ENCODE data around the gene TRIM13.
"Not testable (repeated sequence)": the region's sequence is repeated elsewhere in the genome, so short reads cannot be mapped to it uniquely, and the experiment has no call there.

TRIM13 gene

DNA sequence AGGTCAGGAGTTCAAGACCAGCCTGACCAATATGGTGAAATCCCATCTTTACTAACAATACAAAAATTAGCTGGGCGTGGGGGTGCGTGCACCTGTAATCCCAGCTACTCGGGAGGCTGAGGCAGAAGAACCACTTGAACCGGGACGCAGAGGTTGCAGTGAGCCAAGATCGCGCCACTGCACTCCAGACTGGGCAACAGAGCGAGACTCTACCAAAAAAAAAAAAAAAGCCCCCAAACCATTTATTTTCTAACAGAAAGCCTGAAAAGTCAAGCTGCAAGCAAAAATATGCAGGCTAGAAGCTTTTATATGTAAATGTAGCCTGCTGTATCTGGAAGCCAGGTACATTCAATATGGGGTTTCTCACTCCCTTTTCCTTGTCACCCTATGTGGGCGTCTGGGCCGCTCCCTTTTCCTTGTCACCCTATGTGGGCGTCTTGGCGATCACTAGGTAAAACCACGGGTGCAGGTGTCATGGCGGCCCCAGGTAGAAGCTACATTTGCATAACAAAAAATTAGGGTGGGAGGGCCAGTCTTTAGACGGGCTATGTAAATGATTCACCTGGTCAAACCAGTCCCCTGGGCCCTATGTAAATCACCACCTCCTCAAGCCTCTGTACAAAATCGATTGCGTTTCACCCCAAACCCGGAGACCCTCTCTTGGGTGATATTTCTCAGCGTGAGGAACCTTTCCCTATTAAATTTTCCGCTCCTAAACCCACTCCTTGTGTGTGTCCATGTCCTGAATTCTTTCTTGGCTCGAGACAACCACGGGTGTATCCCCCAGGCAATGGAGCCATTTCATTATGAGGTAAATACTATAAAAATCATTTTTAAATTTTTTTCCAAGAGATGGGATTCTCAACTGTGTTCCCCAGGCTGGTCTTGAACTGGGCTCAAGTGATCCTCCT is 2.1 kb downstream of the TRIM13 start:
- DNase-seq: no peak

DNA sequence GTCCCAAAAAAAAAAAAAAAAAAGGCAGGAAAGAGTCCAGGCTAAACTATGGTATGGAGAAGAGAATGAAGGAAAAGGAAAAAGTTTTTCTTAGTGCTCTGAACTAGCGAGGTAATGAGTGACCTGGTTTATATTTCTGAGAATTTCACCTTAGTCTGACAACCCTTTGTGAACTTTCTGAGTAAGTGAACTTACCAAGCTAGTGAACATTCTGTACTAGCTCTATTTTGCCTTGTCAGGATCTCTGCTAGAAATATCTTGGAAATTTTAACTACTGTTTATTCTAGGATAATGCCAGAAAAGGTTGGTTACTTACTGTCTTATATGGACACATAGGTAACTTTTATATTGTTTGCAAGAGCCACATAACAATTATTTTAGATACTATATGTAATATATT is 4.4 kb downstream of the TRIM13 start:
- no peak for DNase-seq

DNA sequence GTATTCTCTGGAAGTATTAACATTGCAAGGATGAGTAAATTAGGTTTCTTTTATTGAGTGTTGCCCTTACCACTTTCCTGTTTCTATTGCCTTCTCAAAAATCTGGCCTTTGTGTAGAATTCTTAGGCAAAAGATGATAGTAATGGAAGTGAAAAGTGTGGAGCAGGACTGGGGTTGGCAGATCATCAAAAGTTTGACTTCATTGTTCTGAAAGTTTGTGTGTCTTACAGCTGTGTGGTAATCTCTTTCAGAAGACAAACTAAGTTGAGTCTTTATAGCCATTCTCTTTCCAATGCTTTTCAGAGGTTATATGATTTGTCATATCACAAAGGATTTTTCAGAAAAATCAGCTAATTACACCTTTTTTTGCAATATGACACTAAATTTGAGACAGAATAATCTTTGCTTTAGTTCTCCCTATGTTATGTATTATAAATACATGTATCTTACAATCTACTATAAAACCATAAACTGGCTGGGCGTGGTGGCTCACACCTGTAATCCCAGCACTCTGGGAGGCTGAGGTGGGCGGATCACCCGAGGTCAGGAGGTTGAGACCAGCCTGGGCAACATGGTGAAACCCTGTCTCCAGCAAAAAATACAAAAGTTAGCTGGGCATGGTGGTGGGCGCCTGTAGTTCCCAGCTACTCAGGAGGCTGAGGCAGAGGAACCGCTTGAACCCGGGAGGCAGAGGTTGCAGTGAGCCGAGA is 9.7 kb downstream of the TRIM13 start:
- DNase-seq: no peak

DNA sequence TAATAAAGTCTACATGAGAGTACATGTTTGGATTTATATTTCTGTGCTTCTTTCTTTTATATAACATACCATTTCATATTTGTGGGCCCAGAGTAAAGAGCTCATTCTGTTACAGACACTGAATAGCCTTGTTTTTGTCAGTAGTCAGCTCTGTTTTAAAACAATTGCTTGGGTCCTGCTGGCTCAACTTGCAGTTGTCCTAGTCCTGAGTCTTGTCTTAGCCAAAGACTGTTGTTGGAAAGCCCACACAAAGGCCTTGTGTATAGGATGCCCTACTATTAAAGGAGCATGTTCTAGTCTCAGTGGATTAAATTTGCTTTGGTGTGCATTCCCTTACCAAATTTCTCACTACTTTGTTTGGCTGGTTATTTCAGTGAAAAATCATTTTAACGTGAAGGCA is 14.6 kb downstream of the TRIM13 start:
- no peak for DNase-seq

DNA sequence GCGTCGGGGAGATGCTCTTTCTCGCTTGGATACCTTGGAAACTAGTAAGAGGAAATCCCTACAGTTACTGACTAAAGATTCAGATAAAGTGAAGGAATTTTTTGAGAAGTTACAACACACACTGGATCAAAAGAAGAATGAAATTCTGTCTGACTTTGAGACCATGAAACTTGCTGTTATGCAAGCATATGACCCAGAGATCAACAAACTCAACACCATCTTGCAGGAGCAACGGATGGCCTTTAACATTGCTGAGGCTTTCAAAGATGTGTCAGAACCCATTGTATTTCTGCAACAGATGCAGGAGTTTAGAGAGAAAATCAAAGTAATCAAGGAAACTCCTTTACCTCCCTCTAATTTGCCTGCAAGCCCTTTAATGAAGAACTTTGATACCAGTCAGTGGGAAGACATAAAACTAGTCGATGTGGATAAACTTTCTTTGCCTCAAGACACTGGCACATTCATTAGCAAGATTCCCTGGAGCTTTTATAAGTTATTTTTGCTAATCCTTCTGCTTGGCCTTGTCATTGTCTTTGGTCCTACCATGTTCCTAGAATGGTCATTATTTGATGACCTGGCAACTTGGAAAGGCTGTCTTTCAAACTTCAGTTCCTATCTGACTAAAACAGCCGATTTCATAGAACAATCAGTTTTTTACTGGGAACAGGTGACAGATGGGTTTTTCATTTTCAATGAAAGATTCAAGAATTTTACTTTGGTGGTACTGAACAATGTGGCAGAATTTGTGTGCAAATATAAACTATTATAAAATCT is 15.7 kb downstream of the TRIM13 start:
- DNase-seq: no peak

DNA sequence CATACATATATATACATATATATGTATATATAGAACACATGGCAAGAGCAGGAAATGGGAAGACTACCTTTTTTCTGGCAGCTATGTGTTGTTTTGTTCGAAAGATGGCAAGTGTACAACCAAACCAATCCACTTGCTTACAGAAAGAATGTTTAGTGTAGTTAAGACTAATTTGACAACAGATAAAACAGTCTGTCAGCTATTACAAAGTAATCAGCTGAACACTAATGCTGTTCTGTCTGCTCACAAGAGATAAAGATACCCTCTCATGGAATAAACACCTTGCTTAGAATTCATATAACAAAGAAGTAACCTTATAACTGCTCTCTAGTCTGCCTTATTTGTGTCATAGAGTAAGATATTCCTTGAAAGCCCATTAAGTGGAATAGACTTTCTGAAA is 17.5 kb downstream of the TRIM13 start:
- DNase-seq: no peak

DNA sequence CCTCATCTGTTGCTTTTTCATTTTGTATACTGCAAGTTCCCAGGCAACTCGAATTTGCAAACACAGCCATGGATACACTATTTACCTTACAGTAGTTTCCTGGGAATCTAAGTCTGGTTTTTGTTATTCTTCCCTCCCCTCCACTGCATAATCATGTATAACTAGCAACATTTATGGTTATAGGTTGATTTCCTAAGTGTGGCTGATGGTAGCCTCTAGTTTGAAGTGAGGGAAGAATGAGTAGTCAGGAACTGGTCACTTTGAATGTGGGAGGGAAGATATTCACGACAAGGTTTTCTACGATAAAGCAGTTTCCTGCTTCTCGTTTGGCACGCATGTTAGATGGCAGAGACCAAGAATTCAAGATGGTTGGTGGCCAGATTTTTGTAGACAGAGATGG is 18.4 kb downstream of the TRIM13 start, which contains the start of gene KCNRG:
Gene KCNRG (plus strand): TSS at position 187 of the 400 bp plus-strand sequence. CDS start 50 bp downstream, at position 237.
- DNase-seq: no peak

DNA sequence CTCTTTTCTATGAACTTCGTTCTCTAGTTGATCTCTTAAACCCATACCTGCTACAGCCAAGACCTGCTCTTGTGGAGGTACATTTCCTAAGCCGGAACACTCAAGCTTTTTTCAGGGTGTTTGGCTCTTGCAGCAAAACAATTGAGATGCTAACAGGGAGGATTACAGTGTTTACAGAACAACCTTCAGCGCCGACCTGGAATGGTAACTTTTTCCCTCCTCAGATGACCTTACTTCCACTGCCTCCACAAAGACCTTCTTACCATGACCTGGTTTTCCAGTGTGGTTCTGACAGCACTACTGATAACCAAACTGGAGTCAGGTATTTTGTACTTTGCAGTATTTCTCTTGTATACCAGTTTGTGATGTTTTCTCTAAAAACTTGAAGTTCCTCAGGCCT is 18.9 kb downstream of the TRIM13 start:
- no peak for DNase-seq

DNA sequence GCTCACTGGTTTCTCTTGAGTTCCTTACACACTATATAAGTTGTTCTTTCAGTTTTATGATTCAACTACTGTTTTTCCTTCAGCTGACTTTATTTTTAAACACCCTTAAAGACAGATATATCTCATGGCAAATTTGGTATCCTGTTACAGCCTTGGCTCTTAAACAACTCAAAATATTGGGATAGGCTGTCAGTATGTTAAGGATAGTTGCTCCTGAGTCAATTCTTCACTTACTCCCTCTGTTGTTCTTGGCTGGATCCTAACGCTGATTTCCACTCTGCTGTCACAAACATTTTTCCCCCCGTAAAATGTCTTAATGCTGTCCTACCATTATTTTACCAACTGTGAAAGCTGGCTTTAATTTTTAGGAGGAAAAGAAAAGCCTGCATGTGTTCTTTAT is 19.6 kb downstream of the TRIM13 start:
- no peak for DNase-seq

DNA sequence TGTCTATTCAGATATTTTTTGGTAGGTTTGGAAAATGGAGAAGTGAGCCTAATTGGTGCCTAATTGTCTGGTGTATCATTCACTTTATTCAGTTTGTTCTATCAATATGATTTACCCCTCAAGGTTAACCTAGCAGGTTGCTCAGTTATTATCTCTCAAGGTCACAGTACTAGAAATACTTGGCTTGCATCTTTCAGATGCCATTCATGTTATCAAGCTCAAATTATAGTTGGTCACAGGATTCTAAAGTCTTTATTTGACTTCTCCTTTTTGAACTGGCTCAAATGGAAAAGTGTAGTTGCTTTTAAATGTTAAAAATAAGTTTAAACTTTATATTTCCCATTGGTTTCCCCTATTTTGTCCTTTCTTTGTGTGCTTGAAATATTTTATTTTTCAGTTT is 21.0 kb downstream of the TRIM13 start:
- no peak for DNase-seq

DNA sequence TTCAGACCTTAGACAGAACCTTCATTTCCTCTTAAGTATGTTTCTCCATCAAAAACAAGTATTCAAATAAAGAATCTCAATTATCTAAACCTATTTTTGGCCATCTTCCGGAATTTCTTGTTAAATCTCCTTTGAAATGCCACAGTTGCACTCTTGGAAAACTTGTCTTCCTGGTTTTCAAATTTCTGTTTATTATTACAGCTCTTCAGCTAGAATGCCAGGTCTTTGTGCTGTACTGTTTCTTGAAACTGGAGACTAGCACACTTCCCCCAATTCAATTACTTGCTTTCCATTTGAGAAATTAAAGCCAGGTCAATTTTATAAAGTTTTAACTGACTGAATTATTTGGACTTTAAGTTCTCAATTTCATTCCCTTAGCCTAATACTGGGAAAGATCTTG is 28.6 kb downstream of the TRIM13 start:
- DNase-seq: no peak

DNA sequence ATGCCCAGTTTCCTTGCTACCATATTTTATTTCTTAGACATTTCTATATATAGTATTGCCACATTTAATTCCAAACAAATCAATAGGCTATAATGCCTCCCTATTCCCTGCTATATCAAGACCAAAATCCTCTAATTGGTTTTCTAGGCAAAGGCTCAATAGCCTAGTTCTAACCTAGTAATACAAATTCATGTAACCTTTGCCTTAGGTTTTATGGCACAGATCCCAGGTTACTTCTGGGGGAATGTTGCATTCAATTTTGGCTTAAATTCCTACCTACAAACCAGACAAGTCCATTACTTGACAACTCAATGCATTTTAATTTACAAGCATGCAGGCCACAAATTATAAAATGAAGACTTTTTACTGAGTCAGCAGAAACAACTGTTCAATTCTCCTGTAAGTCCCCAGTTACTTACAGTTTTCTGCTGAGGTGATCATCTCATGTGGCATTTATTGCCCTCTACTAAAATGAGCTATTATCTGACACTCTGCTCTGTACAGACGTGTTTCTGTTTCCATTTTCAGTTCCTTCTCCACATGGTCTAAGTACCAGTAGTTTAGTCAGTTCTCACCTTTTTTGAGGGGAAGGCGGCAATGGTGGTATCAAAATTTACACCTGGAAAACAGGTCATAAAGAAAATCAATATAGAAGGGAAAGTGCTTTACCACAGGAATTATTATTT is 30.1 kb downstream of the TRIM13 start:
- no peak for DNase-seq

DNA sequence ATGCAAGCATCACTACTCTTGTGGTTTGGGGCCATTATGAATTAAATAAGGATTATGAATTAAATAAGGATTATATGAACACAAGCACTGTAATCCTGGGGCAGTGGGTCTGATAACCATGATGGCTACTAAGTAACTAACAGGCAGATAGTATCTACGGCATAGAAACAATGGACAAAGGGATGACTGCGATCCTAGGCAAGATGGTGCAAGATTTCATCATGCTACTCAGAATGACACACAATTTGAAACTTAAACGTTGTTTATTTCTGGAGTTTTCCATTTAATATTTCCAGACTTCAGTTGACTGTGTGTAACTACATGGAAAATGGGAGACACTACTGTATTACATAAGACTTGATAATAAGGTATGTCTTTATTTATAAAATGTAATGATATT is 33.5 kb downstream of the TRIM13 start:
- DNase-seq: no peak

DNA sequence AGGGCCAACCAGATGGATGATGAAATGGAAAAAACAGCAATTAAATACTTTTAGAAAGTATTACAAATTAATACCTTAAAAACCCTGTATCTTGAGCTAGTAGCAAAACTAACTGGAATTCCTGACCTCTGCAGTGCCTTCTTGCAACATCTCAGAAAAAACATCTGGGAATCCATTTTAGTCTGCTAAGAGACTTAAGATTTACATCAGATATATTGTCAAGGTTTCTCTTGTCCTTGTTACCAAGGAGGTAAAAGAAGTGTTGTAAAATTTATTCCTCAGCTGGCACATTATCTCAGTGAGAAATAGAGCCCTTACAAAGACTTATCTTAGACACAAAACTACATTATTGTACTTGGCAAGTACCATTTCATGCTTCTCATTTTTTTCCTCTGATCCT is 36.9 kb downstream of the TRIM13 start:
- no peak for DNase-seq

DNA sequence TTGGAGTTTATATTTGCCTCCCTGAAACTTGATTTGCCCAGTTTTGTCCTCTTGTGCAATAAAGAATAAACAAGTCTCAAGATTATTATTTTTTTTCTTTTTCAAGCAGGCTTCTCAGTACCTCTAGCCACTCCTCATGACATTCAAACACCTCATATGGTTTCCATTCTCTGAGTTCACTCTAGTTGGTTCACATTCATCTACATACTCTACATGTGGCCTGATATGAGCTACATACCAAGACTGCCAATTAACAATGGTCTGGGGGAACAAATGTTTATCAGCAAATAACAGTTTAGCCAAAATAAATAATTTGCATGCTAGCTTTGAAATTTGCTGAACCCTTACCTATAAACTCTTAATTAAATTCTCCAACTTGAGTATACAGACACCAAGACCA is 40.9 kb downstream of the TRIM13 start:
- no peak for DNase-seq

DNA sequence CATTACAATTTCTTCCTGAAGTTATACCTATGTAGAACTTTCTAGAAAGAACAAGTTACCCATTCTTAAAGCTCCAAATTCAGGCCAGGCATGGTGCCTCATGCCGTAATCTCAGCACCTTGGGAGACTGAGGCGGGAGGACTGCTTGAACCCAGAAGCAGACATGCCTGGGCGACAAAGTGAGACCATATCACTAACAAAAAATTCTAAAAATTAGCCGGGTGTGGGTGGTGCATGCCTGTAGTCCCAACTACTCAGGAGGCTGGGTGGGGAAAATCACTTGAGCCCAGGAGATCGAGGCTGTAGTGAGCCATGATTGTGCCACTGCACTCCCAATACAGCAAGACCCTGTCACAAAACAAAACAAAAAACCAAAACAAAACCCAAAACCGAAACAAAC is 41.4 kb downstream of the TRIM13 start:
- DNase-seq: no peak

DNA sequence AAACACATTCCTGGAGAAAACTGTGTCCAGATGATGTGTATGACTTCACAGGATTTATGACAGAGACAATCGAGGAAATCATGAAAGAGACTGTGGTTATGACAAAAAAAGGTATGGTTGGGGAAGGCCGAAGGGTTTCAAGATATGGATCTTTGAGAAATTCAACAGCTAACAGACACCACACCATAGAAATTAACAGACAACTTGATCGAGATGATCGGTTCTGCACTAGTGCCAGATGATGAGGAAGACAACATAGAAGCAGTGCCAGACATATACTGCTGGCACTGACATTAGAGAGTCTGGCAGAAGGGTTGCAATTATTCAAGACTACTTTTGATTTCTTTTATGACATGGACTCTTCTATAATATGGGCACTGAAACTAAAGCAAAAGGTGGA is 55.6 kb downstream of the TRIM13 start:
- DNase-seq: no peak

DNA sequence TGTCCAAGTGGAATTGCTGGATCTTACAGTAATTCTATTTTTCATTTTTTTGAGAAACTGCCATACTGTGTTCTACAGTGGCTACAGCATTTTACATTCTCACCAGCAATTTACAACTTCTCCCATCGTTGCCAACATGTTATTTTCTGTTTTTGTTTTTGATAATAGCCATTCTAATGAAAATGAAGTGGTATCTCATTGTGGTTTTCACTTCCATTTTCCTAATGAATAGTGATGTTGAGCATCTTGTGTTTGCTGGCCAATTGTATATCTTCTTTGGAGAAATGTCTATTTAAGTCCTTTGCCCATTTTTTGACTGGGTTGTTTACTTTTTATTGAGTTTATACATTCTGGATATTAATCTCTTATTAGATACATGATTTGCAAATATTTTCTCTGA is 57.0 kb downstream of the TRIM13 start:
- no peak for DNase-seq

DNA sequence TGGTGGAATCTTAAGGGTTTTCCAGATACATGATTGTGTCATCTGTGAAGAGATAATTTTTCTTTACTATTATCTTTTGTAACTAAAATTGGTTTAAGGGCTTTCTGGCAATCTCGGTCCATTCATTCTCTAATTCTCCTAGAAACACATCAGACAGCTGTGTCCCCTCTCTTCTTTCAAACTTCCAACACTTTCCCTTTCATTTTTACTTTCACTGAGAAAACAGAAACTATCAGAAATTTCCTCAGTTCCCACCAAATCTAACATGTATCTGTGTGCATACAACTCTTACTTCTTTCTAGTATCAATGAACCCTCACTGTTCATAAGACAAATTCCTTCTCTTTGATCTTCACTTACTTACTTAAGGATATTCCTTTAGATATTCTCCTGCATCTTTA is 58.6 kb downstream of the TRIM13 start:
- no peak for DNase-seq

DNA sequence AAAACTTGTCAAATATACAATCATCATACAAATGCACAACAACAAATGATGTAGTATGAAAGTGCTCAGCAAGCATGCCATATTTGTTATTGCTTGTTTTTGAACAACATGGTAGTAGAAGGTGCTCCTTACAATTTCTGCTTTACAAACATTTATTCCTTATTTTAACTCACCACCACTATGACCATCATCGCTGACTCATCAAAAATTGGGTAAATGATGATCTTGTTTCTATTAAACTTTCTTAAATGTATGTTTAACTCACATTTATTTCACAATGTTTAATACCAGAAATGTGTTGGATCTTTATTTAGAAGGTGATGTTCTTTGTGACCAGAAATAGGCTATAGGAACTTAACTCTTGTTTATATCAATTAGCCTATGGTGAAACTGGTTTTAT is 63.9 kb downstream of the TRIM13 start:
- no peak for DNase-seq

DNA sequence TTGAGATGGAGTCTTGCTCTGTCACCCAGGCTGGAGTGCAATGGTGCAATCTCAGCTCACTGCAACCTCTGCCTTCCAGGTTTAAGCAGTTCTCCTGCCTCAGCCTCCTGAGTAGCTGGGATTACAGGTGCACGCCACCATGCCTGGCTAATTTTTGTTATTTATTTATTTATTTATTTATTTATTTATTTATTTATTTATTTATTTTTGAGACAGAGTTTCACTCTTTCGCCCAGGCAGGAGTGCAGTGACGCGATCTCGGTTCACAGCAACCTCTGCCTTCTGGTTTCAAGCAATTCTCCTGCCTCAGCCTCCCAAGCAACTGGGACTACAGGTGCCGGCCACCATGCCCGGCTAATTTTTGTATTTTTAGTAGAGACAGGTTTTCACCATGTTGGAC is 65.5 kb downstream of the TRIM13 start:
- DNase-seq: not testable (repeated sequence)

DNA sequence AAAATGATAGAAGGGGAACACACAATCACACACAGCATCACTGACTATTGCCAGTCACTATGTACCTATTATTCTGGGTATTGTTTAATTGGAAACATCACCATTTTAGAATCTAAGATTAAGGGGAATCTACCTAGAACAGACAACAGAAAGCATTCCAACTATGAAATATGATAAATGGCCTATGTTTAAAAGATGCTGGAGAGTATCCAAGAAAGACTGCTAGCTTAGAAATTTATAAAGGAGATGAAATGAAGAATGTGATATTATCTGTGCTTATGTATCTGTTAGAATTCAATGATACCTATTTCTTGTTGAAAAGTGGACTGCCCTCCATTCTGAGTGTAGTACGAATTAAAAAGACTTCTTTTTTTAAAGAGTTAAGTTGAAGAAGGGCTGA is 68.9 kb downstream of the TRIM13 start:
- DNase-seq: no peak
